ENCODE results near the gene CABCOCO1. TPM values are rescaled to one million over a fixed set of nuclear protein-coding genes. Genes with fewer than 3 reads are reported as not detected.

The CABCOCO1 gene
- total and polyA plus RNA-seq, 9 of the 15 experiments (the other 6 are each of a cell fraction or from before 2014, with no cell fraction given): 0.04 TPM; not detected in 8

DNA sequence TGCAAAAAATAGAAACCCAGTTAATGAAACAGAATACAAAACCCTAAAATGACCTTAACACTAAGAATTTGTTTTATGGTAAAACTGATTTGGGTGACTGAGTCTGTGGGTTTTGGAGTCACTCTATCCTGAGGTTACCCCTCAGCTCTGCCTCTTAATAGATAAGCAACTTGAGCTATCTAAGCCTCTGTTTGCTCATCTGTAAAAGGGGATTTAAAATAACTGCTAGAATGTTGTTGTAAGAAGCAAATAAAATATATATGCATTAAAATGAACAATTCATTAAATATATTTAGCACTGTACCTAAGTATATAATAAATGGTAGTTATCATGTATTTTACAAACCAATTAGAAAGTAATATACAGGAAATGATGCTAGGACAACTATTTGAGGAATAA, 115.4 kb downstream of the CABCOCO1 start (continued):
- TF ChIP-seq, protein P1, sequence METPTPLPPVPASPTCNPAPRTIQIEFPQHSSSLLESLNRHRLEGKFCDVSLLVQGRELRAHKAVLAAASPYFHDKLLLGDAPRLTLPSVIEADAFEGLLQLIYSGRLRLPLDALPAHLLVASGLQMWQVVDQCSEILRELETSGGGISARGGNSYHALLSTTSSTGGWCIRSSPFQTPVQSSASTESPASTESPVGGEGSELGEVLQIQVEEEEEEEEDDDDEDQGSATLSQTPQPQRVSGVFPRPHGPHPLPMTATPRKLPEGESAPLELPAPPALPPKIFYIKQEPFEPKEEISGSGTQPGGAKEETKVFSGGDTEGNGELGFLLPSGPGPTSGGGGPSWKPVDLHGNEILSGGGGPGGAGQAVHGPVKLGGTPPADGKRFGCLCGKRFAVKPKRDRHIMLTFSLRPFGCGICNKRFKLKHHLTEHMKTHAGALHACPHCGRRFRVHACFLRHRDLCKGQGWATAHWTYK (CRISPR knock-in tag; IDR thresholded peaks at IDR 0.05): no peak
- TF ChIP-seq CHD1 (IDR thresholded peaks at IDR 0.05; ENCODE audit: low read length) (no peak), L3MBTL2 (IDR thresholded peaks at IDR 0.05) (no peak), POU5F1 (IDR thresholded peaks at IDR 0.05; ENCODE audit: borderline replicate concordance, low read depth, low read length, partially characterized antibody) (no peak), ZNF143 (CRISPR knock-in tag; IDR thresholded peaks at IDR 0.05) (no peak), RBBP5 (IDR thresholded peaks at IDR 0.05; ENCODE audit: borderline replicate concordance, insufficient read depth, low read length, poor library complexity, severe bottlenecking) (no peak), HNRNPUL1 (IDR thresholded peaks at IDR 0.05; ENCODE audit: low read length) (no peak), BDP1 (IDR thresholded peaks at IDR 0.05; ENCODE audit: insufficient read depth, insufficient read length) (no peak), EZH2 (IDR thresholded peaks at IDR 0.05; ENCODE audit: borderline replicate concordance, low read depth, low read length) (no peak), ZNF324 (CRISPR knock-in tag; IDR thresholded peaks at IDR 0.05) (no peak), STAT5A (IDR thresholded peaks at IDR 0.05; ENCODE audit: borderline replicate concordance, low read length) (peak; percentile 51; the same call in 1 of the 2 replicates), TCF3 (CRISPR knock-in tag; IDR thresholded peaks at IDR 0.05) (peak; percentile 59), EHMT2 (IDR thresholded peaks at IDR 0.05) (no peak), ZNF140 (CRISPR knock-in tag; IDR thresholded peaks at IDR 0.05) (no peak), KLF16 (IDR thresholded peaks at IDR 0.05) (no peak), KDM2B (CRISPR knock-in tag; IDR thresholded peaks at IDR 0.05) (no peak), ERF (CRISPR knock-in tag; IDR thresholded peaks at IDR 0.05) (no peak), TBP (optimal IDR thresholded peaks at IDR 0.05; ENCODE audit: low read depth, low read length) (no peak), THRAP3 (IDR thresholded peaks at IDR 0.05; ENCODE audit: borderline replicate concordance) (no peak)
- TF ChIP-seq, protein P2, sequence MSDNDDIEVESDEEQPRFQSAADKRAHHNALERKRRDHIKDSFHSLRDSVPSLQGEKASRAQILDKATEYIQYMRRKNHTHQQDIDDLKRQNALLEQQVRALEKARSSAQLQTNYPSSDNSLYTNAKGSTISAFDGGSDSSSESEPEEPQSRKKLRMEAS (CRISPR knock-in tag; IDR thresholded peaks at IDR 0.05): no peak
- TF ChIP-seq, protein P3, sequence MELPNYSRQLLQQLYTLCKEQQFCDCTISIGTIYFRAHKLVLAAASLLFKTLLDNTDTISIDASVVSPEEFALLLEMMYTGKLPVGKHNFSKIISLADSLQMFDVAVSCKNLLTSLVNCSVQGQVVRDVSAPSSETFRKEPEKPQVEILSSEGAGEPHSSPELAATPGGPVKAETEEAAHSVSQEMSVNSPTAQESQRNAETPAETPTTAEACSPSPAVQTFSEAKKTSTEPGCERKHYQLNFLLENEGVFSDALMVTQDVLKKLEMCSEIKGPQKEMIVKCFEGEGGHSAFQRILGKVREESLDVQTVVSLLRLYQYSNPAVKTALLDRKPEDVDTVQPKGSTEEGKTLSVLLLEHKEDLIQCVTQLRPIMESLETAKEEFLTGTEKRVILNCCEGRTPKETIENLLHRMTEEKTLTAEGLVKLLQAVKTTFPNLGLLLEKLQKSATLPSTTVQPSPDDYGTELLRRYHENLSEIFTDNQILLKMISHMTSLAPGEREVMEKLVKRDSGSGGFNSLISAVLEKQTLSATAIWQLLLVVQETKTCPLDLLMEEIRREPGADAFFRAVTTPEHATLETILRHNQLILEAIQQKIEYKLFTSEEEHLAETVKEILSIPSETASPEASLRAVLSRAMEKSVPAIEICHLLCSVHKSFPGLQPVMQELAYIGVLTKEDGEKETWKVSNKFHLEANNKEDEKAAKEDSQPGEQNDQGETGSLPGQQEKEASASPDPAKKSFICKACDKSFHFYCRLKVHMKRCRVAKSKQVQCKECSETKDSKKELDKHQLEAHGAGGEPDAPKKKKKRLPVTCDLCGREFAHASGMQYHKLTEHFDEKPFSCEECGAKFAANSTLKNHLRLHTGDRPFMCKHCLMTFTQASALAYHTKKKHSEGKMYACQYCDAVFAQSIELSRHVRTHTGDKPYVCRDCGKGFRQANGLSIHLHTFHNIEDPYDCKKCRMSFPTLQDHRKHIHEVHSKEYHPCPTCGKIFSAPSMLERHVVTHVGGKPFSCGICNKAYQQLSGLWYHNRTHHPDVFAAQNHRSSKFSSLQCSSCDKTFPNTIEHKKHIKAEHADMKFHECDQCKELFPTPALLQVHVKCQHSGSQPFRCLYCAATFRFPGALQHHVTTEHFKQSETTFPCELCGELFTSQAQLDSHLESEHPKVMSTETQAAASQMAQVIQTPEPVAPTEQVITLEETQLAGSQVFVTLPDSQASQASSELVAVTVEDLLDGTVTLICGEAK (IDR thresholded peaks at IDR 0.05): no peak
- TF ChIP-seq, protein P3 (CRISPR knock-in tag; IDR thresholded peaks at IDR 0.05): no peak

Data from K562 (cell line).